ENCODE measurements around the gene COPS6.
A peak's percentile ranks its signal among the peaks of the same experiment; 100 is the strongest.

Gene COPS6

DNA sequence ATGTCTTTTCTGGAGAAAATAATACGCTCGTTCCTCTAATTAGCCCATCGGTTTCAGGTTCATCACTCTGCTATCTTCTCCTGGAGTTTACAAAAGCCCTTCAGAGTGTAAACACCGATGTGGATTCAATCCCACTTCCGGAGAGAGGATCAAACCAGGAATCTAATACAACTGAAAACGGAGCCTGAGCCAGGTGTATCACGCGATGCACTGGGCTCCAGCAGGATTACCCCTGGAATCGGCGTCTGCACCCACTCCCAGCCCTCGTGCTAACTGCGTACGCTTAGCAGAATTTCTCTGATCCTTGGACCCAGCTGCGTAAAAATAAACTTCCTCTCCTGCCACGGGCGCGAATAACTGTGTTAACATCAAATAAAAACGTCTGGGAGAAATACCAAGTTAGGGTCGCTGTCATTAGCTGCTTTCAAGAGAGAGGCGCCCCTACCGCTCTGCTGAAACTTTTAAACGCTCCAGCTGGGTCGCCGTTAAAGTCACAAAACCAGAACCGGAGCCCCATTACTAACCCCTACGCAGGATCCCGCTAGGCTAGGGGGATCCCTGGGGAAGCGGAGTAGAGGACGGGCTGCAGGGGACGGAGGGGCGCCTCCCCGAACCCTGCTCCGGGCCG is 7.7 kb upstream of the COPS6 start:
- no peak for DNase-seq

DNA sequence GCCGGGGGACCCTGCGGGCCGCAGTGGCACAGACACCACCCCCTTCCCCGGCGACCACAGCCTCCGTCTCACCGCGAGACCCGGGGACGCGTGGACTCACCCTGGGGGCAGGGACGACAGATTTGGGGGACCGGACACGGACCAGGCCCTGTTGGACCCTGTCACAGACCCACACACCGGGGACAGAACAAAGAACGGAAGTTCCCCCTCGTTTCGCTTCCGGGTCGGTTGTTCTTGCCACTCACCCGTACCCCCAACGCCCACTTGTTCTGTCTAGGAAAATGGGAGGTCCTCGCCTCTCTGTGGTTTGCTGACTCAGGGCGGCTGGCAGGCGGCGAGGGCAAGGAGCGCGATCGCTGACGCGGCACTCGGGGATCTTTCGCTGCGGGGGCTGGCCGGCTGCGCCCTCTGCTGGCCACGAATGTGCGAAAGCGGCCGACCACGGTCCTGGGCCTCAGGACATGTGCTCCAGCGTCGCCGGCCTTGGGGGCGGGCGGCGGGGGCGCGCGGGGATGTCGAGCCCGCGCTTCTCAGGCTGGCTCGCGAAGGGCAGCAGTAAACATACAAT is 7.2 kb upstream of the COPS6 start, which contains the start of gene ZNF3:
Gene ZNF3 (minus strand): TSS at position 189 of the 568 bp plus-strand sequence. CDS start 4,366 bp downstream, outside the sequence.
- peak; percentile 99 for DNase-seq

DNA sequence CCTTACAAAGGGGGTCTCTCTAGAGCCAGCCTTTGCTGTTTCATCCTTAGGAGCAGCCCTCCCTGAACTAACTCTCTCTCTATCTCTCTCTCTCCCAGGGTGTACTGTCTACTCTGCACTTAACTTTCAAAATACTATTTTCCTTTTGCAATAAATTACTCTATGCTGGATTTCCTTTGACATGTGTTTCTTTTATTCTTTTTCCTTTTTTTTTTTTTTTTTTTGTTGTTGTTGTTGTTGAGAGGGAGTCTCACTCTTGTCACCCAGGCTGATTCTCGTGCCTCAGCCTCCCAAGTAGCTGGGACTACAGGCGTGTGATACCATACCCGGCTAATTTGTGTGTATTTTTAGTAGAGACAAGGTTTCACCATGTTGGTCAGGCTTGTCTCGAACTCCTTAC is 5.8 kb upstream of the COPS6 start:
- no peak for DNase-seq

DNA sequence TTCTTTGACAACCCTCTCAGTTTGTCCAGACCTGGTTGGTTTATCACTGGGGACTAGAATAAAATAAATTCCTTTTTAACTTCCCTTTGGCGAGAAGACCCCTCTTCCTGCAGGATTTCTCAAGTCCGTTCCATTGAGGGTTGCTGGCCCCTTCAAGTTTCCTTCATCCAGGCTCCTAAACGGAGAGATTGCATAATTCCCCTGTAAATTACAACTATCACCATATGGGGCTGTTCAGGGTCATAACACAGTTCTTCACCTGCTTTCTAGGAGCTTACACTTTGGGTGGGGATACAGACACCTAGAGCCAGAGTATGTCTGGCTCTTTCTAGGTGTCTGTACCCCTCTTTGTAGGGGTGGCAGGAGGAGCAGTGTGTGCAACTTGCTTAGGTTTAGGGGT is 3.3 kb upstream of the COPS6 start:
- no peak for DNase-seq

DNA sequence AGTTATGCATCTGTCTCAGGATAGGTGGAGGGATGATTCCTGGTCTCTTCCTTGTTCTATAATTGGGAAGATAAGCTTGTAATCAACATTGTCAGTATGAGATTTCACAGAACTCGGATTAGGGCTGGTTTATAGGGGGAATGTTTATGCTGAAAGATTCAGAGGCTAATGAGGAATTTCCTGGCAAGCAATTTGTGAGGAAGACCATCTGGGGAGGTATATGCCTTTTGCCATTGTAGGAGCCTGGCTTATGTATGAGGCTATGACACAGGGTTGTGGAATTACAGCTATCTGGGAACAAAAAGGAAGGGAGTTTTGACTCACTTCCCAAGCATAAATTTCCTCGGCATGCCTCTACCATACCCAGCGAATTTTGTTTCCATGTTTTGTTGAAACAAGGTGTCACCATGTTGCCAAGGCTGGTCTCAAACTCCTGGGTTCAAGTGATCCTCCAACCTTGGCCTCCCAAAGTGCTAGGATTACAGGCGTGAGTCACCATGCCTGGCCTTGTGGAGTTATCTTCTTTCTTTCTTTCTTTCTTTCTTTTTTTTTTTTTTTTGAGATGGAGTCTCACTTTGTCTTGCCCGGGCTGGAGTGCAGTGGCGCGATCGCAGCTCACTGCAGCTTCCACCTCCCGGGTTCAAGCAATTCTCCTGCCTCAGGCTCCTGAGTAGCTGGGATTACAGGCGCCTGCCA is 1.6 kb upstream of the COPS6 start:
- DNase-seq, result no peak

DNA sequence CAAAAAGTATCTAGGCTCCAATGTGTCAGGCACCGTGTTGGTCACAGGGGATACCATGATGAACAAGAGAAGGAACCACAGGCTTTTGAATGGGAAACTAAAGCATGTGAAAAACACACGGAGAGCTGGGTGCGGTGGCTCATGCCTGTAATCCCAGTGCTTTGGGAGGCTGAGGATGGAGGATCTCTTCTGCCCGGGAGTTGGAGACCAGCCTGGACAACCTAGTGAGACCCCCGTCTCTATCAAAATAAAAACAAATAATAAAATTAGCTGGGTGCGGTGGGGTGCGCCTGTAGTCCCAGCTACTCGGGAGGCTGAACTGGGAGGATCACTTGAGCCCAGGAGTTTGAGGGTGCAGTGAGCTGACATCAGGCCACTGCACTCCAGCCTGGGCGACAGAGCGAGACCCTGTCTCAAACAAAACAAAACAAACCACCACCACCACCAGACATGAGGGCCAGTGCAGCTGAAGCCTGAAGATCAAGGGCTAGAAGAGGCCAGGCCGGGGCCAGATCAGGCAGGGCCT is 611 bp upstream of the COPS6 start:
- no peak for DNase-seq

DNA sequence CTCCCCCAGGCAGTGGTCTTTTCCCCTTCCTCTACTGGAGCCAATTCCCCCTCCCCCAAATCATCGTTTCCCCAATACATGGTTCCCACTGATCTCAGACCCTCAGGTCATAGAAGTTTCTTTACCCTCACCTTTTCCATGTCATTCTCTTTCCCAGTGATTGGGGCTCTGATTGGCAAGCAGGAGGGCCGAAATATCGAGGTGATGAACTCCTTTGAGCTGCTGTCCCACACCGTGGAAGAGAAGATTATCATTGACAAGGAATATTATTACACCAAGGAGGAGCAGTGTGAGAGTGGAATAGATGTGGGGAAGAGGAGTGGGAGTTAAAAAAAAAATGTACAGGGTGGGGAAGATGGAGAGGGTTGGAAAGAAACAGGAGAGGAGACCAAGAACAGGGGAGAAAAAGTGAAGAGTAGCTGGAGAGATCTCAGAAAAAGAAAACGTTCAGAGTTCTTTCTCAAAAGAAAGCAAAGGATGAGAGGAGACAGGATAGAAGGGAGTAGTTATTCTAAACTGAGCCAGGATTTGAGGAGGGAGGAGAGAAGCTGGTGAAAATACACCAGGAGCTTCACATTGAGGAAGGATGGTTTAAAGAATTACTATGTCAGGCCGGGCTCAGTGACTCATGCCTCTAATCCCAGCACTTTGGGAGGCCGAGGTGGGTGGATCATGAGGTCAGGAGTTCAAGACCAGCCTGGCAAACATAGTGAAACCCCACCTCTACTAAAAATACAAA is 858 bp downstream of the COPS6 start:
- no peak for DNase-seq

DNA sequence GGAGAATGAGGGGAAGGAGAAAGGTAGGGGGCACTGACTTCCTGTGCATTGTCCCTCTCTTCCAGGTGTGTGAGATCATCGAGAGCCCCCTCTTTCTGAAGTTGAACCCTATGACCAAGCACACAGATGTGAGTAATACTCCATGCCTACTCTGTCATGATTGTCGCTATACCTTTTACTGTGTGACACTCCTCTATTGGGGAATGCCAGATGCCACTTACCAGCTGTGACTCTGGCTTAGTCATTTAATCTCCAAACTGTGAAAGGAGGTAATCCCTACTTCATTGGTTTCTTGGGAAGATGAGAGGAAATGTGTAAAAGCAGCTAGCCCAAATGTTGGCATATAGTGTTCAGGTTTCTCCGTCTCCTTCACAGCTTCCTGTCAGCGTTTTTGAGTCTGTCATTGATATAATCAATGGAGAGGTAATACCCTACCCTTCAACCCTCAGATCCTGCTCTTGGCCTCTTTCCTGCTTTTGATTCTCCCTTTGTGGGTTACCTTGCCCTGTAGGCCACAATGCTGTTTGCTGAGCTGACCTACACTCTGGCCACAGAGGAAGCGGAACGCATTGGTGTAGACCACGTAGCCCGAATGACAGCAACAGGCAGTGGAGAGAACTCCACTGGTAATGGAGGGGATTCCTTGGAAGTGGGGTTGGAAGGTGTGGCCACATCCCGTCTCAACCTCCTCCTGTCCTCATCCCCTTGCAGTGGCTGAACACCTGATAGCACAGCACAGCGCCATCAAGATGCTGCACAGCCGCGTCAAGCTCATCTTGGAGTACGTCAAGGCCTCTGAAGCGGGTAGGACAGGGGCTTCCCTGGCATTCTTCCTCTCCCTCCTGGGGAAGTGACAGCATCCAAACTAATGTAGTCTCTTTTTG is 2.0 kb downstream of the COPS6 start:
- no peak for DNase-seq

DNA sequence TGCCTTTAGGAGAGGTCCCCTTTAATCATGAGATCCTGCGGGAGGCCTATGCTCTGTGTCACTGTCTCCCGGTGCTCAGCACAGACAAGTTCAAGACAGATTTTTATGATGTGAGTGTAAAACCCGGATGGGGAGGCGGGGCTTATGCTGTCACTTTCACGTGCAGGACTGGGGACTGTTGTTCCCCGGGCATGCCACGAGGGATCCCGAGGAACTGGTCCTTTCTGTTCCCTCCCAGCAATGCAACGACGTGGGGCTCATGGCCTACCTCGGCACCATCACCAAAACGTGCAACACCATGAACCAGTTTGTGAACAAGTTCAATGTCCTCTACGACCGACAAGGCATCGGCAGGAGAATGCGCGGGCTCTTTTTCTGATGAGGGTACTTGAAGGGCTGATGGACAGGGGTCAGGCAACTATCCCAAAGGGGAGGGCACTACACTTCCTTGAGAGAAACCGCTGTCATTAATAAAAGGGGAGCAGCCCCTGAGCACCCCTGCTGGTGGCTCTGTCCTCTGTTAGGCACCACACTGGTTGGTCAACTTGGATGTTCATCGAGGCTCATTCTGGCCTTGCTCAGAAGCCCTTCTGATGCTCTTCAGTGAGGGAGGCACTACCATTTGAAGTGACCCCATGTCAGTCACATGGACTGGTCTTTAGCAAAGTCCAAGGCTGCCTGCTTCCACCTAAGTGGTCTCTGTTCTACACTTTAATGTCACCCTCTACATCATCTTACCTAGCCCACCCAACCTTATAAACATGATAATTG is 2.8 kb downstream of the COPS6 start:
- DNase-seq, result peak; percentile 22

DNA sequence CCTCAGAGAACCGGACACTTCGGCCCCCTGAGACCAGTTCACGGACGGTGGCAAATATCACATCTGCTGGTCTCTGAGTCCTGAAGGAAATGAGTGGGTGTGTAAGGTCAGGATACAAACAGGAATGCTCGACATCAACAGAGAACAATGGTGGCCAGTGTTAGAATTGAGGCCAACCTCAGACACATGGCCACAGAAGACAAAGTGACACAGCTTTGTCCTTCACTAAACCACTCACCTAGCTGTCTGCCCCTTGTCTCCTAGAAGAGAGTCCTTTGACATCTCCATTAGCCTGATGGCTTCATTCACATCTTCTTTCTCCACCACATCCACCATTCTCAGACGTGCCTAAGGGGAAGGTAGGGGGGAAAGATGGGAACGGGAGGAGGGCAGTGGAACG is 4.3 kb downstream of the COPS6 start:
- no peak for DNase-seq

- DNase-seq, result no peak
Measured at GRCh38 chr7:100093498-100093897, 4.7 kb downstream of the COPS6 start.

DNA sequence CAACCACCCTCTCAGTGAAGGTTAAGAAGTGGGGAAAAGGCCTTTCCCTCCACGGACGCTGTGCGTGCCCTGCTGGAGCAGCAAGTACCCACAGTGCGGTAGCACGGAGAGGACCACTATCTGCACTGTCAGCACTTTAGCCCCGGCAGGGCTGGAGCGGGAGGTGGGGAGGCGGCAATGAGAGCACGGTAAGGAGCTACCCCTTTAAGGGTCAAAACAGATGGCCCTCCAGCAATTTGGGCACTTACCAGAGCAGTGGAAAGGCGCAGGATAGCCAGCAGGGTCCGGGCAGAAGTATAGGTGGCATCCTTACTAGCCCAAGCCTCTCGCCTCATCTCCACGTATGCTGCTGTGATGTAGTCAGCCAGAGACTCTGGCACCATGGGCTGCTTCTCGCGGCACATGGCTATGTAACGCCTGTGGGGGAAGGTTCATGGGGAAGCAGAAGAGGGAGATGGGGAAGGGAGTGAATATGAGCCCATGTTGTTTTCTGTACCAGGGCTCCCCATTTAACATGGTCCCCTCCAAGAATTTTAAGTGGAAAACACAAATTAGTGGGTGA is 5.2 kb downstream of the COPS6 start:
- DNase-seq, result no peak

- no peak for DNase-seq
Measured at GRCh38 chr7:100095289-100095688, 6.5 kb downstream of the COPS6 start.

- no peak for DNase-seq
Measured at GRCh38 chr7:100095704-100096103, 6.9 kb downstream of the COPS6 start.

GRCh38 chr7:100098913-100099312 is 10.1 kb downstream of the COPS6 start:
- no peak for DNase-seq

DNA sequence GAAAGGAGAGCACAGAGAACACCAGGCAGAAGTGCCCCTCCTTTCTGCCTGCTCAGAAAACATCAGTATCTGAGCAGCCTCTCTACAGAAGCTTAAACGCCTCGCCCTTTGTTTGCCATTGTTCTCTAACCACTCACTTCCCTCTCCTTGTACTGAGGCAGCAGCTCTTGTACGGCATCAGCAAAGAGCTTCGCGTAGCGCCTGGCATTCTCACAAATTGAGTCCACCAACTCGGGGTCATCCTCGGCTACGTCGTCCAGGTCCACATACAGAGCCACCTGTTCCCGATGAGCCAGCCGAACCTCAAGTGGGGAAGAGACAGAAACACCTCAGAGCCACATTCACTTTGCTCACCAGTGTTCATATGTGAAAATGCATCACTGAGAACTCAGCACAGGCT is 10.7 kb downstream of the COPS6 start:
- DNase-seq, result no peak

DNA sequence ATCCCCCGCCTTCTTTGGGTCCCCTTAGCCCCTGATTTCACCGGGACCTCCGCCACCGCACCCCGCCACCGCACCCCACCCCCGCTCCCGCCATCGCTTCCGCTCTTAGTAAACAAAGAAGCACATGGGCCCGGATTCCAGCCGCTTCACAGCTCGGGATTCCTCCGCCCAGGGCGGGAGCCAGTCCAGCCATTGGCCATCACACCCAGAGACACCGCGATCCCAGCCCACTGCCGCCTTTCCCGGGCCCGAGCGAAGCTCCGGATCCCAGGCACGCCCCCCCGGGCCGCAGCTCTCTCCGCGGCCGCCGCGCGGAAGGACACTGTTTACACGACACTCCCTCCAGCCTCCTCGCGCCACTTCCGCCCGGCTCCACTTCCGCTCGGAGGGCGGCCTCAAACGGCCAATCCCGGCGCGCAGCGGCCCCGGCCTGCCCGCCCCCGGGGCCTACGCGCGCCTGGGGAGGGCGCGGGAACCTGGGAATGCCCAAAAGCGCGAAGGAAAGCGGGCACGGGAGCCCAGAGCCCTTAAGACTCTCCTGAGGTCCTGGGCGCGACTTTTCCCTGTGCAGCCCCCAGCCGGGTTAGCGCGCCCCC is 11.7 kb downstream of the COPS6 start:
- DNase-seq, result peak; percentile 87

DNA sequence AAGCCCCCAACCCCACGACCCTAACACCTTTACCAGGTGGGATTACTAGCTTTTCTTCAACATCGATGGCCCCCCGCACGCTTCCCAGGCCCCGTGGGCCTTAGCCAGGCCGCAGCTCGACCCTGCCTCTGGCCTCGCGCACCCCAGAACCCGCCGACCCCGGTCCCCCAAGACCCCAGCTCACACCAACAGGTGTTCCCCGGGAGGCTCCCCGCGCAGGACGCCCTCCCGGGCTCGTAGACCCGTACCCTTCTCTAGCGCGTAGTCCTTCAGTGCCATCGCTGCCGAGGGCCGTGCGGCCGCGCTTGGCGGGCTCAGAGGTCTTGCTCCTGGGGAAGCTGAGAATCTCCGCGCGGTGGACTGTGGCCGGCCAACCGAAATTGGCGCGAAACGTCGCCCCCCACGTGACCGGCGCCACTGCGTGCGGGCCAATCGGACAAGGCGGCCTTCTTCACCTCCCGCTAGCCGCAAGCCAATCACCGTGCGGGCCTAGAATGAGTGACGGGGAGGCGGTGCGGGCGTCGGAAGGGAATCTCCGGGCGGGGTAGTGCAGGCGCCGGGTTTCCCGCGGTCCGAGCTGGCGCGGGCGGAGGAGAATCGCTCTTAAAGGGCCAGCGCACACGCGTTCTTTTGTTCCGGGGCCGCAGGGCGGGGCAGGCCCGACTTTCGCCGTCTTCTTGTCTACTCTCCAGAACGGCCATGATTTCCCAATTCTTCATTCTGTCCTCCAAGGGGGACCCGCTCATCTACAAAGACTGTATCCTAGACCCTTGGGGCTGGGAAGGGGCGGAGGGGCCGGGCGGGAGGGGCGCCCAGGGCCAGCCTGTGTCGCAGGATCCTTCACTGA is 12.5 kb downstream of the COPS6 start, which contains the start of the genes AP4M1 and MCM7:
Gene AP4M1 (plus strand): TSS at position 628 of the 847 bp plus-strand sequence. CDS start 72 bp downstream, at position 700.
Gene MCM7 (minus strand): TSS at position 382 of the 847 bp plus-strand sequence. CDS start 103 bp downstream, at position 279.
- peak; percentile 99 for DNase-seq

All from stimulated activated CD4-positive, alpha-beta T cell treated with anti-CD3 and anti-CD28 coated beads, Interleukin-1b, Interleukin-23, amount 100 ng/mL, for 48 hours (primary cell).